Right forelimb (tissue), 1 donor: ENCODE measurements around the gene TNFRSF19.

ENCODE experiments used
- DNase-seq: peaks from one replicate; pipeline ENCODE4 v3.0.0-alpha.2; 2018

Gene TNFRSF19

GRCh38 chr13:23688336-23688735 is 118.1 kb downstream of the TNFRSF19 start:
- no peak for DNase-seq

GRCh38 chr13:23690668-23691067 is 120.5 kb downstream of the TNFRSF19 start:
- DNase-seq: no peak

GRCh38 chr13:23692816-23693215 is 122.6 kb downstream of the TNFRSF19 start:
- no peak for DNase-seq

- no peak for DNase-seq
Observed at GRCh38 chr13:23695196-23695595, 125.0 kb downstream of the TNFRSF19 start.

GRCh38 chr13:23695711-23696464 is 125.7 kb downstream of the TNFRSF19 start:
- DNase-seq: peak; percentile 68

GRCh38 chr13:23696610-23697009 is 126.4 kb downstream of the TNFRSF19 start:
- DNase-seq: no peak

- no peak for DNase-seq
Observed at GRCh38 chr13:23697772-23698313, 127.6 kb downstream of the TNFRSF19 start.

- no peak for DNase-seq
Observed at GRCh38 chr13:23699271-23699670, 129.1 kb downstream of the TNFRSF19 start.

GRCh38 chr13:23701186-23701585 is 131.0 kb downstream of the TNFRSF19 start:
- DNase-seq: no peak

- DNase-seq: peak; percentile 67
Observed at GRCh38 chr13:23701636-23702035, 131.4 kb downstream of the TNFRSF19 start.

- no peak for DNase-seq
Observed at GRCh38 chr13:23703246-23703860, 133.1 kb downstream of the TNFRSF19 start.

- DNase-seq: no peak
Observed at GRCh38 chr13:23705583-23705982, 135.4 kb downstream of the TNFRSF19 start.

GRCh38 chr13:23707674-23708073 is 137.5 kb downstream of the TNFRSF19 start:
- DNase-seq: no peak

GRCh38 chr13:23709536-23709935 is 139.3 kb downstream of the TNFRSF19 start:
- no peak for DNase-seq

GRCh38 chr13:23710366-23710765 is 140.2 kb downstream of the TNFRSF19 start:
- DNase-seq: no peak

- DNase-seq: no peak
Observed at GRCh38 chr13:23711355-23711754, 141.1 kb downstream of the TNFRSF19 start.

GRCh38 chr13:23714672-23715071 is 144.5 kb downstream of the TNFRSF19 start:
- no peak for DNase-seq

- no peak for DNase-seq
Observed at GRCh38 chr13:23715092-23715761, 145.0 kb downstream of the TNFRSF19 start.

- no peak for DNase-seq
Observed at GRCh38 chr13:23715762-23716235, 145.6 kb downstream of the TNFRSF19 start.

- no peak for DNase-seq
Observed at GRCh38 chr13:23716401-23716800, 146.2 kb downstream of the TNFRSF19 start.

GRCh38 chr13:23718996-23719395 is 148.8 kb downstream of the TNFRSF19 start:
- DNase-seq: no peak

- DNase-seq: no peak
Observed at GRCh38 chr13:23722726-23723453, 152.7 kb downstream of the TNFRSF19 start.

- DNase-seq: no peak
Observed at GRCh38 chr13:23723471-23723870, 153.3 kb downstream of the TNFRSF19 start.
